Activated naive CD4-positive, alpha-beta T cell treated with anti-CD3 and anti-CD28 coated beads for 36 hours (primary cell): ENCODE measurements around the gene DIP2C. TPM values are rescaled to one million over a fixed set of nuclear protein-coding genes. Genes with fewer than 3 reads are reported as not detected.
"Not testable (repeated sequence)": the region's sequence is repeated elsewhere in the genome, so short reads cannot be mapped to it uniquely, and the experiment has no call there.

Experiments
- CTCF ChIA-PET: fragments of 350-600 bp; sonication (Branson Sonifier 250); formaldehyde crosslinking; loops from one replicate; lab custom pipeline; 2021; ENCODE audit warnings: antibody characterized with exemption; lab: Charles Lee
- DNase-seq: peaks from one replicate; pipeline ENCODE4 v3.0.0-alpha.2; 2020
- H3K27ac Mint-ChIP-seq: one replicate; pipeline ENCODE4 v1.8.0; 2021; ENCODE audit warnings: mild to moderate bottlenecking, mixed read lengths
- H3K27me3 Mint-ChIP-seq: one replicate; pipeline ENCODE4 v1.8.0; 2021; ENCODE audit warnings: low read depth, mixed read lengths
- H3K36me3 Mint-ChIP-seq: one replicate; pipeline ENCODE4 v1.8.0; 2021; ENCODE audit warnings: low read depth, mixed read lengths
- H3K4me1 Mint-ChIP-seq: one replicate; pipeline ENCODE4 v1.8.0; 2021; ENCODE audit warnings: low read depth, mixed read lengths
- H3K4me3 Mint-ChIP-seq: one replicate; pipeline ENCODE4 v1.8.0; 2021; ENCODE audit warnings: mild to moderate bottlenecking, moderate library complexity, mixed read lengths
- H3K9me3 Mint-ChIP-seq: one replicate; pipeline ENCODE4 v1.8.0; 2021; ENCODE audit warnings: mixed read lengths
- intact Hi-C: fragments of 100-400 bp; cut with micrococcal nuclease; formaldehyde crosslinking; loops from one replicate; pipeline ENCODE4 v1.15.1; 2023
- total RNA-seq, 2 experiments: library from RNA; stranded (reverse); gene quantifications; one replicate each; pipeline ENCODE4 v1.2.3, GENCODE V29; 2021

Gene DIP2C
- total RNA-seq, 2 experiments from 2014 or later: 0.67 to 0.91 TPM

- CTCF ChIA-PET: no interaction called here
- Mint-ChIP-seq H3K9me3 (no peaks in the 10 kb centered on the region), H3K36me3 (no peaks in the 10 kb centered on the region), H3K27me3 (no peaks in the 10 kb centered on the region), H3K4me1 (peaks cover 8% of the 10 kb centered on the region), H3K27ac (no peak overlapping the region), H3K4me3 (no peak overlapping the region)
- no peak for DNase-seq
- intact Hi-C loops: no loop called here
Observed at GRCh38 chr10:311901-312665, 377.4 kb downstream of the DIP2C start.

- intact Hi-C loops: no loop called here
- Mint-ChIP-seq H3K4me1 (peaks cover 8% of the 10 kb centered on the region), H3K27ac (no peak overlapping the region), H3K4me3 (no peak overlapping the region), H3K9me3 (no peaks in the 10 kb centered on the region), H3K27me3 (no peaks in the 10 kb centered on the region), H3K36me3 (no peaks in the 10 kb centered on the region)
- DNase-seq: no peak
- CTCF ChIA-PET: no interaction called here
Observed at GRCh38 chr10:310976-311639, 378.4 kb downstream of the DIP2C start.

- CTCF ChIA-PET: no interaction called here
- H3K27ac Mint-ChIP-seq: no peak overlapping the region
- peaks cover 4% of the 10 kb centered on the region for H3K4me1 Mint-ChIP-seq
- no peaks in the 10 kb centered on the region for H3K36me3 Mint-ChIP-seq
- H3K4me3 Mint-ChIP-seq: no peak overlapping the region
- no peaks in the 10 kb centered on the region for H3K9me3 Mint-ChIP-seq
- no peak for DNase-seq
- no peaks in the 10 kb centered on the region for H3K27me3 Mint-ChIP-seq
- intact Hi-C loops: no loop called here
Observed at GRCh38 chr10:310371-310770, 379.1 kb downstream of the DIP2C start.

- H3K27ac Mint-ChIP-seq: no peak overlapping the region
- no peak overlapping the region for H3K4me3 Mint-ChIP-seq
- CTCF ChIA-PET: interaction anchor here (0.6 kb wide), 1 partner anchor 29 kb away, joined by 3 read pairs; no protein-coding TSS in a partner anchor
- no peaks in the 10 kb centered on the region for H3K4me1 Mint-ChIP-seq
- intact Hi-C loops: no loop called here
- no peaks in the 10 kb centered on the region for H3K9me3 Mint-ChIP-seq
- no peak for DNase-seq
- no peaks in the 10 kb centered on the region for H3K27me3 Mint-ChIP-seq
- H3K36me3 Mint-ChIP-seq: no peaks in the 10 kb centered on the region
Observed at GRCh38 chr10:308572-309085, 380.8 kb downstream of the DIP2C start.

GRCh38 chr10:308101-308500 lies 381.4 kb downstream of the DIP2C start:
- no peaks in the 10 kb centered on the region for H3K9me3 Mint-ChIP-seq
- no peak overlapping the region for H3K27ac Mint-ChIP-seq
- no peaks in the 10 kb centered on the region for H3K36me3 Mint-ChIP-seq
- CTCF ChIA-PET: interaction anchor here (0.6 kb wide), 1 partner anchor 30 kb away, joined by 3 read pairs; no protein-coding TSS in a partner anchor
- intact Hi-C loops: no loop called here
- no peaks in the 10 kb centered on the region for H3K27me3 Mint-ChIP-seq
- H3K4me1 Mint-ChIP-seq: no peaks in the 10 kb centered on the region
- no peak overlapping the region for H3K4me3 Mint-ChIP-seq
- no peak for DNase-seq

- no peak for DNase-seq
- Mint-ChIP-seq H3K27ac (no peak overlapping the region), H3K4me1 (no peaks in the 10 kb centered on the region), H3K4me3 (no peak overlapping the region), H3K9me3 (no peaks in the 10 kb centered on the region), H3K27me3 (no peaks in the 10 kb centered on the region), H3K36me3 (no peaks in the 10 kb centered on the region)
- CTCF ChIA-PET: no interaction called here
- intact Hi-C loops: no loop called here
Observed at GRCh38 chr10:307659-308058, 381.8 kb downstream of the DIP2C start.

DNA sequence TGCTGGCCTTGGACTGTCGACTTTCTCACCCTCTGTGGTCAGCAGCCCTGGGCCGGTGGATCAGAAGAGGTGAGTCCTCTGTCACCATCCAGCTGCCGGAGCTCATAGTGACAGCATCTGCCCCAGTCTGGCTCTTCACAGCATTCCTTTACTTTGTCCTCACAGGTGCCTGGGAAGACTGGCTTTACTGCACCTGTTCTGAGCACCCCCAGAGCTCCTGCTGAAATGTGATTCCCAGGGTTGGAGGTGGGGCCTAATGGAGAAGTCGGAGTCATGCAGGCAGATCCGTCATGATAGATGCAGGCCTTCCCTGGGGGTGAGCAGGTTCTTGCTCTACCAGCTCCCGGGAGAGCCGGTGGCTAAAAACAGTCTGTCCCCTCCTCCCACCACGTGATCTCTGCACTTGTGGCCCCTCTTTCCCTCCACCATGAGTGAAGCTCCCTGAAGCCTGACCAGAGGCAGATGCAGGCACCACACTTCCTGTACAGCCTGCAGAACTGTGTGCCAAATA lies 382.7 kb downstream of the DIP2C start:
- Mint-ChIP-seq H3K4me1 (no peaks in the 10 kb centered on the region), H3K27me3 (no peaks in the 10 kb centered on the region), H3K4me3 (no peak overlapping the region), H3K9me3 (no peaks in the 10 kb centered on the region), H3K27ac (no peak overlapping the region), H3K36me3 (no peaks in the 10 kb centered on the region)
- intact Hi-C loops: no loop called here
- DNase-seq: no peak
- CTCF ChIA-PET: no interaction called here

DNA sequence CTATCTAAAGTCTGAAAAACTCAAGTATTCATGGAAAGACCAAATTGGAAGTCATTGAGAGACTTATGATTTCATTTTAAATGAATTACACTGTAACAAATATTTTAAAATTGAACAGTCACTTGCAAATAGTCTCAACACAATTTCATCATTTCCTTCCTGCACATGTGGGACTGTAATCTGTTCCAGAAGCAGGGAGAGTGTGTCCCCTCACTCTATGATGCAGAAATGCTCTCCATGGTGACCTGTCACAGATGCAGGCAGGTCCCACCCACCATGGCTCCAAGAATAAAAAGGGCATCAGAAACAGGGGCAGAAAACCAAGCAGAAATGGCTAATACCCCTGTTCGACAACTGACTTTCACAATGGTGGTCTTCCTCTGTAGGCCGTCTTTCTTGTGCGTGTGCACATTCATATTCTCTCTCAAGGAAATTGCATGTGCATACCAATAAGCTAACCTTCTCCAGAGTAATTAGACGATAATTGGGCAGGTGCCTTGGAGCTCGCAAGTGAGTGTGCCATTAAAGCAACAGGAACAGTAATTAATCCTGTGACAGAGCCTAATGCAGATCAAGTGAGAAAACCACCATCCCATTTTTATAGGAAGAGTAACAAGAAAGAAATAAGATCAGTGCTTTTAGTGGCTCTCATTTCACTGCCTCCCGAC lies 383.3 kb downstream of the DIP2C start:
- no peak for DNase-seq
- no peak overlapping the region for H3K27ac Mint-ChIP-seq
- intact Hi-C loops: no loop called here
- no peaks in the 10 kb centered on the region for H3K27me3 Mint-ChIP-seq
- no peak overlapping the region for H3K4me3 Mint-ChIP-seq
- no peaks in the 10 kb centered on the region for H3K9me3 Mint-ChIP-seq
- H3K4me1 Mint-ChIP-seq: no peaks in the 10 kb centered on the region
- CTCF ChIA-PET: no interaction called here
- H3K36me3 Mint-ChIP-seq: no peaks in the 10 kb centered on the region

- Mint-ChIP-seq H3K27me3 (no peaks in the 10 kb centered on the region), H3K9me3 (no peaks in the 10 kb centered on the region), H3K36me3 (no peaks in the 10 kb centered on the region), H3K4me3 (no peak overlapping the region), H3K27ac (no peak overlapping the region), H3K4me1 (no peaks in the 10 kb centered on the region)
- CTCF ChIA-PET: no interaction called here
- intact Hi-C loops: no loop called here
- no peak for DNase-seq
Observed at GRCh38 chr10:305034-305433, 384.4 kb downstream of the DIP2C start.

- H3K36me3 Mint-ChIP-seq: peaks cover 1% of the 10 kb centered on the region
- no peak for DNase-seq
- no peaks in the 10 kb centered on the region for H3K4me1 Mint-ChIP-seq
- H3K4me3 Mint-ChIP-seq: no peak overlapping the region
- no peaks in the 10 kb centered on the region for H3K9me3 Mint-ChIP-seq
- intact Hi-C loops: no loop called here
- CTCF ChIA-PET: no interaction called here
- H3K27me3 Mint-ChIP-seq: no peaks in the 10 kb centered on the region
- H3K27ac Mint-ChIP-seq: no peak overlapping the region
Observed at GRCh38 chr10:301536-301935, 387.9 kb downstream of the DIP2C start.

DNA sequence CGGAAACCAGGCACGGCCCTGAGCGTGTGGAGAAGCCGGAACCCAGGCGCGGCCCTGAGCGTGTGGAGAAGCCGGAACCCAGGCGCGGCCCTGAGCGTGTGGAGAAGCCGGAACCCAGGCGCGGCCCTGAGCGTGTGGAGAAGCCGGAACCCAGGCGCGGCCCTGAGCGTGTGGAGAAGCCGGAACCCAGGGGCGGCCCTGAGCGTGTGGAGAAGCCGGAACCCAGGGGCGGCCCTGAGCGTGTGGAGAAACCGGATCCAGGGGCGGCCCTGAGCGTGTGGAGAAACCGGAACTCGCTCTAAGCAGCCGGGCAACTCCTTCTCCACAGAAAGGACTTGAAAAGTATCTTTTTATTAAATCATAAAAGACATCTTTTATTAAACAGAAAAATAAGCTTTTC lies 388.9 kb downstream of the DIP2C start:
- DNase-seq, H3K36me3 Mint-ChIP-seq, H3K9me3 Mint-ChIP-seq, H3K4me1 Mint-ChIP-seq, H3K27ac Mint-ChIP-seq, H3K4me3 Mint-ChIP-seq, CTCF ChIA-PET, intact Hi-C loops, H3K27me3 Mint-ChIP-seq: not testable (repeated sequence)

- Mint-ChIP-seq H3K36me3 (peaks cover 3% of the 10 kb centered on the region), H3K27me3 (no peaks in the 10 kb centered on the region), H3K27ac (no peak overlapping the region), H3K9me3 (no peaks in the 10 kb centered on the region), H3K4me3 (no peak overlapping the region), H3K4me1 (no peaks in the 10 kb centered on the region)
- intact Hi-C loops: no loop called here
- DNase-seq: no peak
- CTCF ChIA-PET: no interaction called here
Observed at GRCh38 chr10:299969-300368, 389.5 kb downstream of the DIP2C start.
